GM03348 (cell line): Measurements from ENCODE around the gene ECHDC3.

Experiments
- DNase-seq: peaks from one replicate; pipeline ENCODE4 v3.0.0; 2012; ENCODE audit warnings: low spot score

The ECHDC3 gene

GRCh38 chr10:11754173-11754572 is 12.0 kb downstream of the ECHDC3 start:
- no peak for DNase-seq

- DNase-seq, result no peak
Observed at GRCh38 chr10:11754620-11755019, 12.4 kb downstream of the ECHDC3 start.

DNA sequence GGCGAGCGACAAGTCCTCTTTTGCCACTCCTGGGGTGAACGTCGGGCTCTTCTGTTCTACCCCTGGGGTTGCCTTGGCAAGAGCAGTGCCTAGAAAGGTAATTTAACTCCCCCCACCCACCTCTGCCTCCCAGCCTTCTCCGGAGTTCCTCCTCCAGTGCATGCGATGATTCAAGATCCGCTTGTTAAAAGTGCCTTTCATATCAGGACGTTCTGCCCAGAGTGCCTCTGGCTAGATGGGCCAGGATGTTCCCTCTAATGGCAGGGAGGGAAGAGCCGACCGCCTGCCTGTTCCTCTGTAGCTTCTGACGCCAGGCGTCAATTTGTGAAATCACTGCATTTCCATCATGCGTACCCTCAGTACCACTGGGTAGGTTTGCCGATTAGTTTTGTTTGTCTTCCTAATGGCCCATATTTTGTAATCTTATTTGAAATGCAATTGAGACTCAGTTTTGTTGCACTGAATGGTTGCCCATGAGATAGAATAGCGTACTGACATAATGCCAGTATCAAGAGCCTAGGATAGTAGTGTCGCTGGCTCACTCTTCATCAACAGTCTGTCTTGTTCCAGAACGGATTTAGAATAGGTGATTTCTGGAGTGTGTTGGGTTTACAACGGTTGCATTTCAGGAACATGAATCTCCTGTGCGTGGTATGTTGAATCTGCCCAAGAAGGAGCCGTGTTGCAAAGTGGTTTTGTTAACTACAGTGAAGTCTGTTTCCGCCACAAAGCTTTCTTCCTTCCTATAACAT is 13.5 kb downstream of the ECHDC3 start:
- DNase-seq, result no peak

- DNase-seq, result no peak
Observed at GRCh38 chr10:11756766-11757315, 14.7 kb downstream of the ECHDC3 start.

DNA sequence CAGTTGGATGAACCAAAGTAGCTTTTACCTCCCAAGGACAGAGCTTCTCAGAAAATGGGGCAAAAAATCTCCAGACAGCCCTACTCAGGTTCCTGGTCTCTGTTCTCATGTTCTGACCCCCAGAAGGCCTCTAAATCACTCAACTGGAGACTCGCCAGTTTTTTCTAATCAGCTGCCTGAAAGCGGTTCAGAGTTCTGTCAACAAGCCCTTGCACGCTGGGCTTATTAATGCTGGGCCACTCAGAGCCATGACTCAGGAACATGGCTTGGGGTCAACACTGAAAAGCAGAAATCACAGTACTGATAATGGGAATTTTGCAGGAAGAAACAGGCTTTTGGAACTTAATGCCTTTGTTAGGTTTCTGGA is 15.3 kb downstream of the ECHDC3 start:
- DNase-seq, result peak; percentile 52

GRCh38 chr10:11757821-11758463 is 15.8 kb downstream of the ECHDC3 start:
- peak; percentile 90 for DNase-seq

DNA sequence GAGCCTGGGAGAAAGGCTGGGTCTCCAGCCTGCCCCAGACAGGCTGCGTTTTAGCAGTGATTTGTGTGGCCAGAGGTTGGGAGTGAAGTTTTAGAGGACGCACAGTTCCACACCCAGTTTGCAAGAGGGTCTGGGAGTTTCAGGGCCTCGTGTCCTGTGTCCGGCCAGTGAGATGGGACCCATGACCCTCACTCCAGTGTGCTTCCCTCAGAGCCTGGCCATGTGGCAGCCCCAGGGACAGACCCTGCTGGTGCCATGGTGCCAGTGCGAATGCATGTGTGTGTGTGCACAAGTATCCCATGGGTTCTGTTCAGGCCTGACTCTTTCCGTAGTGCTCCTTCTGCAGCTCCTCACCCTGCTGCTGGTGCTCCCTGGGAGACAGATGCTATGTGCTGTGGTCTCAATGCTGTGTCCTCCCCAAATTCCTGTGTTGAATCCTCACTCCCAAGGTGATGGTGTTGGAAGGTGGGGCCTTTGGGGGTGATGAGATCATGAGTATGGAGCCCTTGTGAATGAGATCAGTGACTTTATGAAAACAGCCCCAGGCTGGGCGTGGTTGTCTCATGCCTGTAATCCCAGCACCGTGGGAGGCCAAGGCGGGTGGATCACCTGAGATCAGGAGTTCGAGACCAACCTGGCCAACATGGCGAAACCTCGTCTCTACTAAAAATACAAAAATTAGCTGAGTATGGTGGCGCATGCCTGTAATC is 16.5 kb downstream of the ECHDC3 start:
- no peak for DNase-seq

GRCh38 chr10:11759347-11759746 is 17.2 kb downstream of the ECHDC3 start:
- DNase-seq, result no peak

GRCh38 chr10:11760151-11760550 is 18.0 kb downstream of the ECHDC3 start:
- DNase-seq, result no peak

- no peak for DNase-seq
Observed at GRCh38 chr10:11760861-11761260, 18.7 kb downstream of the ECHDC3 start.

DNA sequence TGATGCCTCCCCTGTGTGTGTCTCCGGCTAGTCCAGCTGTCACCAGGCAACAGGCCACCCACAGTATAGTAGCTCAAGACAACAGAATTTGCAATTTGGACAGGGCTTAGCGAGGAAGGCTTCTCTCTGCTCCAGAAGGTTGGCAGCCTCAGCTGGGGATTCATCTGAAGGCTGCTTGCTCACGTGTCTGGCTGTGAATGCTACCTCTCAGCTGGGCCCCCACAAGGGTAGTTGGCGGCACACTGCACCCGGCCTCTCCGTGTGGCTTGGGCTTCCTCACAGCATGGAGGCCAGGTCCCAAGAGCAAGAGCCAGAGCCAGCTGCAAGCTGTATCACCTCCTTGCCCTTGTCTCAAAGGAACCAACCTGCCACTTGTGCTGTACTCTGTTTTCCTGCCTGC is 19.2 kb downstream of the ECHDC3 start:
- no peak for DNase-seq

DNA sequence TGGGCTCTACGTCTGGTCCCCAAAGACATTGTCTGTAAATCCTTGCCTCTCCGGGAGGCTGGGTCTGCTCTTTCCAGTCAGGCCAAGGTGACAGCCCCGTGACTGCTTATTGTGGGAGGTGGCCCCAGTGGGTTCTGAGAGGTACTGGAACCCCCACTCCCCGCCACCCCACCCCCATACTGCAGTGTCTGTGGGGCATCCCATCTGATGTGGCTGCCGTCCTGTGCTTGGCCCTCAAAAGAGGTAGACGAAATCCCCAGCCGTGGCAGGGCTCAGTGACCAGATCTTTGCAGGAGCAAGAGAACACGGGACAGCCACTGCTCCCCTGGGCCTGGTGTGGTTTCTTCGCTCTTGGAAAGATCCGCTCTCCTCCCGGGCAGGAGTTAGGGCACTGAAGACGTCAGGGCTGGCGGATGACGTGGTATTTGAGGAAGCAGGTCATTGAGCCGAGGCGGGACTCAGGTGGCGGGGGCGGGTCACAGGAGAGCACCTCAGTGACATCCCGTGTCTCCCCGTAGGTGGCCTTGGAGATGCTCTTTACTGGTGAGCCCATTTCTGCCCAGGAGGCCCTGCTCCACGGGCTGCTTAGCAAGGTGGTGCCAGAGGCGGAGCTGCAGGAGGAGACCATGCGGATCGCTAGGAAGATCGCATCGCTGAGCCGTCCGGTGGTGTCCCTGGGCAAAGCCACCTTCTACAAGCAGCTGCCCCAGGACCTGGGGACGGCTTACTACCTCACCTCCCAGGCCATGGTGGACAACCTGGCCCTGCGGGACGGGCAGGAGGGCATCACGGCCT is 20.7 kb downstream of the ECHDC3 start:
- no peak for DNase-seq

DNA sequence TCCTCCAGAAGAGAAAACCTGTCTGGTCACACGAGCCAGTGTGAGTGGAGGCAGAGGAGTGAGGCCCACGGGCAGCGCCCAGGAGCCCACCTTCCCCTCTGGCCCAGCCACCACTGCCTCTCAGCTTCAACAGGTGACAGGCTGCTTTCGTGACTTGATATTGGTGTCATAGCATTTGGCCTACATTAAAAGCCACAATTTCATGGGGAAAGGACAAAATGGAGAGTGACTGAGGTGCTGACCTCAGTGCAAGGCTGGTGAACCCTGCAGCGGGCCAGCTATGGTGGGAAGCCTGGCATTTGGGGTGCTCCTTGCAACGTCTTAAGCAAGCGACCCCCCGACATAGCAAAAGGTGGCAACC is 21.3 kb downstream of the ECHDC3 start:
- no peak for DNase-seq

DNA sequence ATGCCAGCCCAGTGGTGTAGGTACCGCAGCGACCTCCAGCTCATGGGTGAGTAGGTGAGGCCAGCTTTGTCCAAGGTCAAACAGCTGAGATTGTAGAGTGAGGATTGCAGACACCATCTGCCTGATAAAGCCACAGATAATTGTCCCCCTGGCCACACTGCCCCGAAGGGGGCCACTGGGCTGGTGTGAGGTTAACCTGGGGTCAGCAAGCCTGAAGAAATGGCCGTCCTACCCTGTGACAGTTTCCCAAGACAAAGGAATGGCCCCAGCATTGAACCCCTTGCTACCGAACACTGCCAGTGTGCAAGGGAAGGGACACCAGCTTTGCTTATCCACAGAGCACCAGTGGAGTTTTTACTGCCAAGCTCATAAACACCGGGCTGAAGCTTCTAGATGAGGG is 23.0 kb downstream of the ECHDC3 start:
- DNase-seq, result no peak

DNA sequence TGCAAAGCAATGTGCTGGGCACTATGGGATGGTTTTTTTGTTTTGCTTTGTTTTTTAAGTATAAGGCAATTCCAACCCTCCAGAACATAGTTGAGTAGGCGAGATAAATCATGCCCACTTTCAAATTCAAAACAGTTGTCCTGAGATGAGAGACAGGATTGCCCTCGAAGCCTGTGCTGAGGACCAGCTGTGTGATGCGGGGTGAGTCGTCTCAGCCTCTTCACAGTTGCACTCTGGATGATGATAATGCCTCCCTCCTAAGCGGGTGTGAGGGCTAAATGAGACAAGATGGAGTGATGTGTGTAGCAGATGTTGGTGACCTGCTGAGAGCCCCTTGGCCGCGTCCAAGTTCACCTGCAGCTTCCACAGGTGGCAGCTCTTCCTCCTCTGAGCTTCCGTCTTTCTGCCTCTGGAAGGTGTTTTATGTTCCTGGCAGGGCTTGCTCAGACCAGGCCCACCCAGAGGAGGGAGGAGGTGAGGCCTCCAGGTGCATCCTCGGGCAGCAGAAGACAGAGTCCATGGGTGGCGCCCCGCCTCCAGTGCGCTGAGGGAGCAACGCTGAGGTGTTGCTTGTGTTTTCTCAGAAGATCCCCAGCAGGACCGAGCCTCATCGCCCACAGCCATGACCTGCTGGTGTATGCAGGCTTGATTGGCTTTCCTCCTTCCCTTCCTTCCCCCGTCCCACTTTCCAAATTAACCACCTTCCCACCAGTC is 30.6 kb downstream of the ECHDC3 start:
- DNase-seq, result no peak

DNA sequence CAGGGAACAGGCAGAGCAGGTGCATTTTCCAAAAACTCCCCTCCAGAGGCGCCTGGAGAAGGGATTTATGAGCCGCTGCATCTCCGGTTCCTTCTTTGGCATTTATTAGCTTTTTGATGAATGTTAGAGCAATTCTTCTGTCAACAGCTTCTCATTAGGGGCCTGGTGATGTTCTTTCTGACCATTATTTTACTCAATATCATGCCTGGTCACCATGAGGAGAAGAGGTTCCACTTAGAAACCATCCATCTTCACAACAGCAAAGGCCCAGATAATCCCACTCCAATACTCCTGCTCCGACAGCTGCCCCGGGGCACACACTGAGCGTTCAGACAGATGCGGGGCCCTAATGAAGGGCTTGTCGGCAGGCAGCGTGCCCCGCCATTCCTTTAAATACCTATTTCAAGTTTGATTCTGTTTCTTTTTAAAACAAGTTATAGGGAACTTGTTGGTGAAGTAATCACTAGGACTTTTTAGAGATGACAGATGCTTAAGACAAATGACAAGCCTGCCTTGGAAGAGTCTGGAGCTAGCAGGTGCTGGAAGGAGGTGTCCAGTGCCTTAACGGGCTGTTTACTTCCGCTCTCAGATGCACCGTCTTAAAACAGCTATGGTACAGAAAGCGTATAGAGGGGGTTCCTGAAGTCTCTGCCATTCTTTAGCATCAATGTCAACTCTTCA is 31.7 kb downstream of the ECHDC3 start:
- no peak for DNase-seq

DNA sequence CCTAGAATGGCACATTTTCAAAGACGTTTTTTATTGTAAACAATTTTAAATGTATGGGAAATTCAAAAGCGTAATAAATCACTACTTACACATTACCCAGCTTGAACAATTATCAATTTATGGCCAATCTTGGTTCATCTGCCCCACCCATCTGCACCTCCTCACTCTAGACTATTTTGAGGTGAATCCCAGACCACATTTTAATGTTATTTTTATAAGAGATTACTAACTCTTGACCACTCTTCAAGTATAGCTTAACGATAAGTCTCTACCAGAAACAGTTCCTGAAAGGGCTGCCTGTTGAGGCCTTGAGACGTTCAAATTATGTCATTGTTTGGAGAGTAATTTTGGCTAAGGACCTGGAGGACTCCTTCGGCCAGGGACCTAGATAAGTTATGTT is 33.2 kb downstream of the ECHDC3 start:
- no peak for DNase-seq

GRCh38 chr10:11776080-11776479 is 33.9 kb downstream of the ECHDC3 start:
- DNase-seq, result no peak

- DNase-seq, result no peak
Observed at GRCh38 chr10:11781114-11781513, 38.9 kb downstream of the ECHDC3 start.

DNA sequence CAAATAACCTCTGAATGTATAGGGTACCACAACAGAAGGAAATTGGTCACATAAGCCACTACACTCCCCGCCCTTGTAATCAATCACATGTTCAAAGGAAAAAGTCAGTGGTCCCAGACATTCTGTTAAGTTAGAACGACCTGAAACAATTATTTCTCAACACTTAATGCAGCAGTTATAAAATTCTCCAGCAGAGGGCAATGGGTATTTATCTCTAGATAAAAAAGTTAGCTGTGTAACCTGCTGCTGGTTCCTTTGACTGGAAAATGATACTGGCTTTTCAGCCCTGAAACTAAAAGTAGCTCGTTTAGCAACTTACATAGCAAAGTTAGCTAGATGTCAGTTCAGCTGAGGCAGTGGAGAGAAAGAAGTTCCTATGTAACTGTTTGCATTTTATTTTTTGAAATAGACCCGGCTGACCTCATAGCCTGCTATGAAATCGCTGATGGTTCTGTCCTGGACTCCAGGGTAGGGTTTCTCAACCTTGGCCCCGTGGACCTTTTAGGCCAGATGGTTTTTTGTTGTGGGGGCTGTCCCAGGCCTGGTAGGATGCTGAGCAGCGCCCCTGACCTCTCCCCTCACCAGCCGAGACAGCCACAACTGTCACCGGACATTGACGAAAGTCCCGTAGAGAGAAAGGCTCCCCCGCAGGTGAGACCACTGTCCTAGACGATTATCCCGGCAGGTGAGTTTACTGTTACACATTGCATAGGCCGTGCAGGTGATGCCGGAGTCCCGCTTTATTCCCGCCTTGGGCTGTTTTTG is 40.8 kb downstream of the ECHDC3 start:
- DNase-seq, result peak; percentile 74
